NCI-H1105 treated with DMSO at 0.1 percent for 48 hours (cell line): ENCODE measurements around the gene LRRK1.
"Not testable (repeated sequence)": the region's sequence is repeated elsewhere in the genome, so short reads cannot be mapped to it uniquely, and the experiment has no call there.

ENCODE experiments used
- DNase-seq: peaks from one replicate; lab custom pipeline; 2025; lab: John Stamatoyannopoulos, UW

Gene LRRK1

DNA sequence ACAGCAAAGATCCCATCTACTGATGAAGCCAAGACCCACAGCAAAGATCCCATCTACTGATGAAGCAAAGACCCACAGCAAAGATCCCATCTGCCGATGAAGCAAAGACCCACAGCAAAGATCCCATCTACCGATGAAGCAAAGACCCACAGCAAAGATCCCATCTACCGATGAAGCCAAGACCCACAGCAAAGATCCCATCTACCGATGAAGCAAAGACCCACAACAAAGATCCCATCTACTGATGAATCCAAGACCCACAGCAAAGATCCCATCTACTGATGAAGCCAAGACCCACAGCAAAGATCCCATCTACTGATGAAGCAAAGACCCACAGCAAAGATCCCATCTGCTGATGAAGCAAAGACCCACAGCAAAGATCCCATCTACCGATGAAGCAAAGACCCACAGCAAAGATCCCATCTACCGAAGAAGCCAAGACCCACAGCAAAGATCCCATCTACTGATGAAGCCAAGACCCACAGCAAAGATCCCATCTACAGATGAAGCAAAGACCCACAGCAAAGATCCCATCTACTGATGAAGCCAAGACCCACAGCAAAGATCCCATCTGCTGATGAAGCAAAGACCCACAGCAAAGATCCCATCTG lies 176.7 kb downstream of the LRRK1 start:
- not testable (repeated sequence) for DNase-seq

DNA sequence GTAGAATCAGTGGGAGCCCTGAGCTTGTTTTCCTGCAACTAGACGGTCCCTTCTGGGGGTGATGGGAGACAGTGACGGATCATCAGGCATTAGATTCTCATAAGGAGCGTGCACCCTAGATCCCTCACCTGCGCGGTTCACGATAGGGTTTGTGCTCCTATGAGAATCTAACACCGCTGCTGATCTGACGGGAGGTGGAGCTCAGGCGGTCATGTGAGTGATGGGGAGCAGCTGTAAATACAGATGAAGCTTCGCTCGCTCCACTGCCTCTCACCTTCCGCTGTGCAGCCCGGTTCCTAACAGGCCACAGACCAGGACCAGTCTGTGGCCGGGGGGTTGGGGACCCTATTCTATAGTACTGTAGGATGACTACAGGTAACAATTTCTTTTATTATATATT lies 178.0 kb downstream of the LRRK1 start:
- no peak for DNase-seq

DNA sequence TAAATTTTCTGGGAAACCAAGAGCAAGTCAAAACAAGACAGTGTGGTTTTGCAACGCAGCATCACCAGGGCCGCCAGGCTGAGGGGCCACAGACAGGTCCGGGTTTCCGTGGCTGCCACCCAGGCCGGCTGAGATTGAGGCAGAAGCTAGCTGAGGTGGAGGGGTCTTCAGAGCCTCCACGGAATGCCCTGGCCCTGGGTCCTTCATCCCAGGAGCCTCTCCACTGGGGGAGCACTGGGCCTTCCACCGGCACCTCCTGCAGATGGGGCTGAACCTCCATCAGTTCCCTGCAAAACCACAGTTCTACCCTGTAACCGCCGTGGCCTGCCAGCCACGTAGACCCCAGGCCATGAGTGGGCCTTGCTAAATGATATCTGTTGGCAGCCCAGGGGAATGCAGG lies 180.0 kb downstream of the LRRK1 start:
- DNase-seq: no peak

DNA sequence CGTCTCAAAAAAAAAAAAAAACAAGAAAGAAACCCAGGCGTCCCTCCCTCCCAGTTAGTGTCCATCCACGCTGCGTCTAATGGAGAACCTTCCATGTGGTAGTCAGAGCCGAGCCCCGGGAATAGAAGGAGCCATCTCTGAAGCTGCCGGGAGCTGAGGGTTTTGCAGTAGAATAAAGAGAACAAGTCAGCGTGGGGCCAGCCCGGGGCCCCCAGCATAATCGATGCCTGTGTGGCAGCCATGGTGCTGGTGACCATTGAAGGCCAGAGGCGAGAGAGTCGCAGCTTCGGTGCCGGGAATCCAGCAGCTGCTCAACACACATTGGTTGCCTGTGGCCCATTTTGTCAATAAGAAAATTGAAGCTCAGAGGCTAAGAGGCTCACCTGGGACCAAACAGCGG lies 181.0 kb downstream of the LRRK1 start:
- no peak for DNase-seq

DNA sequence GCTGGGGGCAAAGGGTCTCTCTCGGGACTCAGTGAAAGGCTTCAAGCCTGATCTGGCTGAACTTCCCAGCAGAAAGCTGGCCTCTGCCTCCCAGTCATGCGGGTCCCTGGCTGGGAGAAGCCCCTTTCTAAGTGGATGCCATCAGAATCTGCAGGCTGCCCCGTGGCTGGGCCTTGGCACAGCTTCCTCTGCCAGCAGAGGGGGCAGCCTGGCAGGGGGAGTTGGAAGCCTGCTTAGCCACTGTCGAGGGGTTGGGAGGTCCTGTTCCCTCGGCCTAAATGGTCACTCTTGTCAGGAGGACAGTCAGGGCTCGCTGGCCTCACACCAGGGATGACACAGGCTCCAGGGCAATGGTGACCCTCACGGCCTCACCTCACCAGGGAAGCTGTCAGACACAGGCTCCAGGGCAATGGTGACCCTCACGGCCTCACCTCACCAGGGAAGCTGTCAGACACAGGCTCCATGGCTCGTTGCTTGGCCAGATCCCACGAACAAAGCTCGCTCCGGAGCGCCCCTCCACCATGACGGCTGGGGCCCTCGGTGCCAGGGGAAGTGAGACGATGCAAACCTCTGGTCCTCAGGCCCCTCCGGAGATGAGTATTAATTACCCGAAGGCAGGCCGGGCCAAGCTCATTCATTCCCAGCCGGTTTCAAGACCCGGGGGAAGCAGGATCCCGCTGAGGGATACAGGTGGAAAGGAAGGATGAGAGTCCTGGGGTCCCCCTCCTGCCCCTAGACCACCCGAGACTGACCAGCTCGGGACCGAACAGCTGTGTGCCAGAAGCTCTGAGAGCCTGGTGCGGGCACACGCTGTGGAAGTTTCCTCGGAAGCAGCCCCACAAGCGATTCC lies 181.7 kb downstream of the LRRK1 start:
- no peak for DNase-seq

DNA sequence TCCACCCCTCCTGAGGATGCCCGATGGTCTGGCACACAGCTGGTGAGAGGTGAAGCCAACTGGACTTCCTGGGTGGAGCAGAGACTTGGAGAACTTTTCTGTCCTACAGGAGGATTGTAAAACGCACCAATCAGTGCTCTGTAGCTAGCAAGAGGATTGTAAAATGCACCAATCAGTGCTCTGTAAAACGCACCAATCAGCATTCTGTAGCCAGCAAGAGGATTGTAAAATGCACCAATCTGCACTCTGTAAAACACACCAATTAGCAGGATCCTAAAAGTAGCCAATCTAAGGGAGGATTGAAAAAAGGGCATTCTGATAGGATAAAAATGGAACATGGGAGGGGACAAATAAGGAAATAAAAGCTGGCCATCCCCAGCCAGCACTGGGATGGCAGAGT lies 182.5 kb downstream of the LRRK1 start:
- no peak for DNase-seq

DNA sequence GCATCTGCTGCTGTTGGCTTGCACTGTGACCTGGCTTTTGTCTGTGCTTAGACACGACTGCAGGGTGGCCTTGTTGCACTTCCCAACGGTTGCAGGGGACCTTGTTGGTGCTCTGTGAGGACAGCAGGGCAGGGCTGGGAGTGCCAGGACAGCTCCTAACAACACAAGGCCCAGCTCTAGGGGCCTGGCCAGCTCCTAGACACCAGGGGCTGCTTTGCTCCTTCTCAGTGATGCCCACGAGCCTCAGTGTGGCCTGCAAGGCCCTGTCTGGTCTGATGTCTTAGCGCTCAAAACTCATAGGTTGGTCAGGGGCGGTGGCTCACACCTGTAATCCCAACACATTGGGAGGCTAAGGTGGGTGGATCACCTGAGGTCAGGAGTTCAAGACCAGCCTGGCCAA lies 183.6 kb downstream of the LRRK1 start:
- DNase-seq: no peak

DNA sequence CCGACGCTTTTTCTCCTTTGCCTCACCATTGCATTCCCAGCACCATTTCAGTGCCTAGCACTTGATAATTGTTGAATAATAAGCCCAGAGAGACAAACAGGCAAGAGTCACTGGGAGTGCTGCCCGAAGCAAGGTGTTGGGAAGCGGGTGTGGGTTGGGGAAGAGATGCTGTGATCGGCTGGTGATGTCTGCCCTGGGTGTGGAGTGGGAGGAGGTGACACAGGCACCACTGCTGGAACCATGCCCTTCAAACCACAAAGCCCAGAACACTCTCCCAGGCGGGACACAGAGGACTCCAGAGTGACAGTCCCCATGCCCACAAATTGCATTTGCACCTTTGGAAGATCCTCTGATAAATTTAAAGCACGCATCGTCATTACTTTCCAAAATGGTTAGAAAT lies 184.4 kb downstream of the LRRK1 start:
- no peak for DNase-seq

DNA sequence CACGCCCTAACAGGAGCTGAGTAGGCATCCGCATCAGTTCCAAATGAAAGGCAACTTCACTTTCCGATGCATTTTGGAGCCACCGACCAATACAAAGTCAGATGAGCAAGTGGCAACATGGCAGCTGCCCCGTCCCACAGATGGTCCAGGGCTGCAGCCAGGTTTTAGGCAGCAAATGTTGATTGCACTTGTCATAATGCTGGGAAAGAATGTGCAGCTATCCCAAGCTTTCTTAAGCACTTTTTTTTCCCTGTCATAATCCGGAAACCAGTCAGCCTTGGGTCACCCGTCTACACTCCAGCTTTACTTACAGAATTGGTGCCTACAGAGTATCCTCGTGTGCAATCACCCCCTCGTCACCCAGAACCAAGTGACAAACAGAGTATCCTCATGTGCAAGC lies 185.0 kb downstream of the LRRK1 start:
- DNase-seq: no peak

DNA sequence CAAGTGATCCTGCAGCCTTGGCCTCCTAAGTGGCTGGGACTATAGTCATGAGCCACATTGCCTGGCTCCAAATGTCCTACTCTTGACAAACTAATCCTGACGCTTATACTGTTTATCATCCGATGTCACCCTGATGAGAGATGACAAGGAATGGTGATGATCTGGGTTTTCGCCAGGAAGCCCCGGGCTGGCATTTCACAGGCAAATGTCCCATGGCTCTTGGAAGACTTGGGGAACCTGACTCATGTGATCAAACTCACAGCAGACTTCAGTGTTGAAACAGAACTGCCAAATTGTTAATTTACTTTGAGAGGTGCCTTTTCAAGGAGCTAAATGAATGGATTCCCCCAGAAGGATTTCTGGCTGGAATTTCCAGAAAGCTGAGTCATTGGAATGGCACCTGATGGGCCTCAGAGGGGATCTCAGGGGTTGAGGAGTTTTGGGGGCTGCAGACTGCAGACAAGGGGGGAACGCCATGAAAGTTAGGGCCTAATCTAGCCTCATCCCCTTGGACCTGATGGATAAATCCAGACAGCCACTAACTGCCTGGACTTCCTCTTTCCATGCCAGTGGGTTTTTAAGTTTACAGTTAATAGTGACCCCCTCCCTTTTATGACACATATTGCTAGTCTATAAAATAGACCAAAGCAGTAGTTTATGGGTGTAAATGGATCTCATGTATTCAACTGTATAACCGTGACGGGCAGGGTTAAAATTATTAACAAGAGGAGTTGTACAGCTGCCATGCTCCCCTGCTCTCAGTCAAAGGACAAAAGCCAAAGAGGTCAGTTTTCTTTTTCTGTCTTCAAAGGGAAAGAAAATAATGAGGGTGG lies 186.1 kb downstream of the LRRK1 start:
- DNase-seq: no peak

DNA sequence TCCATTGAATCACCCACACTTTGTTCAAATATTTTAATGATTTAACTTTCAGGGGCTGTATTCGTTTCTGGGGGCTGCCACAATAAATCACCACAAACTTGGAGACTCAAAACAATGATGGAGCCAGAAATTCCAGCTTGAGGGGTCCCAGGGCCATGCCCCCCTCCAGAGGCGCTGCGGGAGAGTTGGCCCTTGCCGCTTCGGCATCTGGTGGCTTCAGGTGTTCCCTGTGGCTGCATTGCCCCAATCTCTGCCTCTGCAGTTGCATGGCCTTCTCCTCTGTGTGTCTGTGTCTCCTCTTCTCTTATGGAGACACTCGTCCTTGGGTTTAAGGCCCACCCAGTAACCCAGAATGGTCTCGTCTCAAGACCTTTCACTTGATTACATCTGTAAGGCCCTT lies 187.9 kb downstream of the LRRK1 start:
- no peak for DNase-seq

DNA sequence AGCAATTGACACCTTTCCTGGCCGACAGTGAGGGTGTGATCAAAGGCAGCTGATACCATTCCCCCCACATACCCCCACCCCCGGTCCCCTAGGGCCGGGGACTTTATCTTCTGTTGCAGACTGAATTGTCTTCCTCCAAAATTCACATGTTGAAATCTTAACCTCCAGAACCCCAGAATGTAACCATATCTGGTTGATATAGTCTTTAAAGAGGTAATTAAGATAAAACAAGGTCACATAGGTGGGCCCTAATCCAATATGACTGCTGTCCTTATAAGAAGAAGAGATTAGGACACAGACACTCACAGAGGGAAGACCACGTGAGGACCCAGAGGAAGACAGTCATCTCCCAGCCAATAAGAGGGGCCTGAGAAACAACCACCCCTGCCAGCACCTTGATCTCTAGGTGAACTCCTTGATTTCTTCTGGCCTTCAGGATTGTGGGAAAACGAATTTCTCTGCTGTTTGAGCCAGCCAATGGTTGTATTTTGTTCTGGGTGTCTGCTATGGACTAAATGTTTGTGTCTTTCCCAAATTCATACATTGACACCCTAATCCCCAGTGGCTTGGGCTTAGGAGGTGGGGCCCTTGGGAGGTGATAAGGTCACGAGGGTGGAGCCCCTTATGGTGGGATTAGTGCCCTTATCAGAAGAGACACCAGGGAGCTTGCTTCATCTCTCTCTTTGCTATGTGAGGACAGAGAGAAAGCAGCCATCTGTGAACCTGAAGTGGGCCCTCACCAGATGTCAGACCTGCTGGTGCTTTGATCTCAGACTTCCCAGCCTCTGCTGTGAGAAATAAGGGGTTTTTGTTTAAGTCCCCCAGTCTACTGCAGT lies 188.7 kb downstream of the LRRK1 start:
- DNase-seq: no peak

DNA sequence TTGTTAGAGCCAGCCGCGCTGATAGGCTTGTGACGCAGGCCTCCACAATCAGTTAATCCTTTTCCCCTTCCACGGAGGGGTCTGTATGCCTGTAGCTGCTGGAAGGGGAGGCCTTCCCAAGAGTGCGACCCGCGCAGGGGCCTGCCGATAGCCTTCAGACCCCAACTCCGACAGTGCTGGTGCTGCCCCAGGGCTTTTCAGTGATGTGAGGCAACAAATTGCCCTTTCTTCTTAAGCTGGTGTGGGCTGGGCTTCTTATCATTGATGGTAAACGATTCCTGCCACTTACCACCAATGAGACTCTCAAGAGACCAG lies 189.3 kb downstream of the LRRK1 start:
- DNase-seq: no peak

DNA sequence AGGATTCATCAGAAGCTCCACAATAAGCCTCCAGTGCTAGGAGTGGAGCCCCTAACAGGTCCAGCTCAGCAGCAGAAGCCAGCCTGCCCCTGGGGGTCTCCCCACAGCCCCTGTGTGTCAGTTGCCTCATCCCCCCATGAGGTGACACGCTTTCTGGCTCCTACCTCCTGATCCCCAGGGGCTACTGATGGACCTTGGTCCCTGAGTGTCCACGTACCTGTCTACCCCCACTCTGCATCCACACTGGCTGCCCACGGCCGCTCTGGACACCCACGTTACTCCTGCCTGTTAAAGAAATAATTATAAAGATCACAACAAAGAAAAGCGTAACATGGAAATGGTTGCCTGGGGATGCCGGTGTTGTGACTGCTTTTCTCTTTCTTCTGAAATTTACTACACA lies 189.6 kb downstream of the LRRK1 start:
- DNase-seq: no peak

DNA sequence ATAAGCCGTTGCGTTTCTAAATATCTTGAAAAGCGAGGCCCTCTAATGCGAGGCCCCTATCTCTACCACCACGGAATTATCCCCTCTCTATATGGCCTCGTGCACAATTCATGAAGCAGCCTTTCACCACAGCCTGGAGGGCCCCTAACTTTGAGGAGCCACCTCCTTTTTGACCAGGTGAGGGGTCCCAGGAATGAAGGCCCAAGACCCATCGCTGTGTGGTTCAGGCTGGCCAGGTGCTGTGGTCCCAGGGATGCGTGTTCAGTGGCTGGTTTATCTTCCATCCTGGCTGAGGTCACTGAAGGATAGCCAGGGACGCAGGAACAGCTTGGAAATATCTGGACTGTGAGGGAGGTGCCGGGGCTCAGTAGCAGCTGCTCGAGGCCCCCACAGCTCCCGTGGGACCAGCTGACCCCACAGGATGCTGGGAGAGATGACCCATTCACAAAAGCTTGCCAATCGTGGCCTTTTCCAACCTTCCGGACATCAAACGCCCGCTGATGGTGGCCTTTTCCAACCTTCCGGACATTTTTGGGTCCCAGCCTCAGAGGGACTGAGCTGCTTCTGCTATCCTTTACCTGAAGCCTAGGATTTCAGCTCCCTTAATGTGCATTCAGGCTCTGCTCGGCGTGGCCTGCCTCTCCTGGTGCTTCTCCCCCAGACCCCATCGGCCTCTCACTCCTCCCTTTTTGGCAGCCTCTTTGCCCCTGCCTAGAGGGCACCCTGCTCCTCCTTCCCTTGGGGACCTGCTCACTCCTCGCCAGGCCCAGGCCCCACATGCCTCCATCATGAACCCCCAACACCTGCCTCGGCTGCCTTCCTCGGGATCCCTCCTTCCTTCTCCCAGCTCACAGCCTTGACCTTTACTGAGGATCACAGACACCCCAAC lies 191.8 kb downstream of the LRRK1 start:
- DNase-seq: no peak

DNA sequence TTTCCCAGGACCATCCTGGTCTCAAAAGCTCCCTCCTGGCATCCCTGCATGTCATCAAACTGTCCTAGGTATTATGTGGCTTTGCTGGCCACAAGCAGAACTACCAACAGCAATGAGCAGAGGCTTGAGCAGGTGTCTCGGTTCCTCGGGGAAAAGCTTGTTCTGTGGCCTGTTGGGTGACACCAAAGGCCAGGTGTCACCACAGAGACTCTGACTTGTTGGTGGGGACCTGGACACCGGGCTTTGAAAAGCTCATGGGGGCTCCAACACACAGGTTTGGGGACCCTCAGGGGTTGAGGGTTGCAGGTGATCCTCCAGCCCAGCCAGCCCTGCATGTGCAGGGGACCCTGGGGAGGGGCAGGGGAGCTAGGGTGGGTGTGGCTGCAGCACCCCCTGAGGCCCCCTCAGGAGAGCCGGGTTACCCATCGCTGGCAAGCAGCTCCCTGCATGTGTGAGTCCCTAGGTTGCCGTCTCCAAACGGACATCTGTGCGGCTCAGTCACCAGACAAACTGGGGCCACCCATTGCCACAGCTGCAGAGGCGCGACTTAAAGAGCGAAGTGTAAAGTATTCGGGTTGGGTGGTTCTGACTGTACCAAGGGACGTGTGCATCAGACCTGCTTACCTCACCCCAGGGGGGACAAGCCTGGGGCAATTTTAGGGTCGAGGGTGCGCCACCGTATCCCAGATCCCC lies 192.6 kb downstream of the LRRK1 start:
- DNase-seq: no peak

DNA sequence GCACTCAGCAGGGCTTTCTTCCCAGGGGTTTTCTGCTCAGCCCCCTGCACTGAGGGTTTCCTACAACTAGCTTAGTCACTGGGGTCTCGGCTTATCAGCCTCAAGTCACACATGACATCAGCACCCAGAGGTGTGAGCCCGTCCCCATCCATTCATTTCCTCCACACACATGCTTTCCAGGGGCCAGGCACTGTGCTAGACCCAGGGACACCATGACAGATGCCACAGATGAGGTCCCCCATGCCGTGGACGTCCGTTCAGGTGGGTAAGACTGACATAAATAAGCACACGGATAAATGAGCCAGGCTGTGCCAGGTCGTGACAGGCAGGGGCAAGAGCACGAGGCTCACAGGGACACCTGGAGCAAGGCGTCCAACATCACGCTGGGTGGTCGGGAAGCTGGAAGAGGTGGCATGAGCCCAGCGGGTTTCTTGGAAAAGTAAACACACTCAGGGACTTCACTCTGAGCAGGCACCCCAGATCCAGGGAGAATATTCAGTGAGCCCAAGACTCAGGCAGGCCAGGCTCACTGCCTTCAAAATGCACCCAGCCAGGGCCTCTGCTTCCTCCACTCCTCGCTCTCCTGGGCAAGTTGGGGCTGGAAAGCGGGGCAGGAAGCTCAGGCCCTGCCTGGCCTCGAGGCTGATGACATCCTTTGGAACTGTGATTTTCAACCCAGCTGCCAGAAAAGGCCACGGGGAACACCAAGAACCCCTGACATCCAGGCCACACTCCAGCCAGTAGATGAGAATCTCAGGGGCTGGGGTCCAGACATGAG lies 193.4 kb downstream of the LRRK1 start:
- DNase-seq: no peak

DNA sequence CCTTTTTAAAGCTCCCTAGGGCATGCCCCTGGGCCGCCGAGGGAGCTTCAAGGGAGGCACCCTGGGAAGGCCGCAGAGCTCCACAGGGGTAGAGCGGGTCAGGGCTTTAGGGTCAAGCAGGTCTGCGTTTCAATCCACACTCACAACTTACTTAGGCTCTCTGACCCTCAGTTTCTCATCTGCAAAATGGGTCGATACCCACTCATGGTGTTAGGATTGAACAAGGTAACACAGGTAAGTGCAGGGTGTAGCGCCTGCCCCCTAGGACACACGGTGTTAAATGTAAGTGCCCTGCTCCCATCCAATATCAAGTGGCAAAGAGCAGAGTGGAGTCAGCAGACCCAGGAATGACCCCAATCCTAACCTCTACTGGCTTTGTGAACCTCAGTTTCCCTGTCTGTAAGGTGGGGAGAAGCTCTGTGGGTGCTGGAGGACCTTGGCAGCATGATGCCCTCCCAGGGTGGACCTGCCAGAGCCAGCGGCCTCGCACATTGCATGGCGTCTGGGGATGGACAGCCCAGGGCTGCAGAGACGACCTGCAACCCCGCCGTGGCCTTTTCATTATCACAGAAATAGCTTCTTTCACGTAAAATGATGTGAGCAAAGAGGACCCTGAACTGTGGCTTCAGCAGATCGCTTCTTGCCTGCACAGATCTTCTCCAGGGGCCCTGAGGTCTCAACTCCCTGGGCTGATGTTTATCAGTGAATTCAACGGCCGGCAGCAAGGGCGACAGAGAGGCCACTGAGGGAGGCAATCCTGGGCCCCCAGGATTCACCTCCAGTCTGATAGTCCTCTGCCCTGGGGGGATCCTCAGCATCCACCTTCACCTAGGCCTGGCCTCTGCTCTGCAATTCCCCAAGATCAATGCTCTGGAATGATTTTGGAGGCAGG lies 194.2 kb downstream of the LRRK1 start:
- no peak for DNase-seq

DNA sequence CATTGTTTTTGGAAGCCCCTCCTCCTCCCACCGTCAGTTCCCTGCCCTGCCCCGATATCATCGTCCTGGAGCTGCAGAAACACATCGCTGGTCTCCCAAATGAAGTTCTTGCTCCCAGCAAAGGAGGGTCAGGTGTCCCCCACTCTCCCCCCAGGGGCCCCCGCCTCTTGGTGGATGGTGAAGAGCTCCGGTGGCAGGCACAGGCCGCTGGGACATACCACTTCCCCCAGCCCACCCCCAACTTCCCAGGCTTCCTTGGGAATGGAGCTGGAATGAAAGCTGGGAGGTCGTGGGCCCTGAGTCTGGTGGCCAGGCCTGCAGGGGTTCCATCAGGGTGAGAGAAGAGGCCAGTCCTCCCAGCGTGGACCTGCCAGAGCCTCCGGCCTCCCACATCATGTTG lies 195.0 kb downstream of the LRRK1 start:
- DNase-seq: no peak
